Glomerular visceral epithelial cell (primary cell): ENCODE data around the gene DLG1.

Experiments used
- DNase-seq: peaks from one replicate; pipeline ENCODE4 v3.0.0-alpha.2; 2016; ENCODE audit errors: extremely low spot score

The DLG1 gene

GRCh38 chr3:197317250-197317963 is 19.0 kb upstream of the DLG1 start:
- DNase-seq: peak; percentile 77

GRCh38 chr3:197312431-197312830 is 14.0 kb upstream of the DLG1 start:
- no peak for DNase-seq

GRCh38 chr3:197311591-197311990 is 13.2 kb upstream of the DLG1 start:
- no peak for DNase-seq

- peak; percentile 84 for DNase-seq
Measured at GRCh38 chr3:197309528-197310361, 11.3 kb upstream of the DLG1 start.

GRCh38 chr3:197308591-197308990 is 10.2 kb upstream of the DLG1 start:
- peak; percentile 58 for DNase-seq

GRCh38 chr3:197306374-197307086 is 8.1 kb upstream of the DLG1 start:
- DNase-seq: peak; percentile 87

GRCh38 chr3:197305854-197306253 is 7.4 kb upstream of the DLG1 start:
- peak; percentile 78 for DNase-seq

- no peak for DNase-seq
Measured at GRCh38 chr3:197303452-197303851, 5.0 kb upstream of the DLG1 start.

GRCh38 chr3:197302696-197303341 is 4.4 kb upstream of the DLG1 start:
- no peak for DNase-seq

- no peak for DNase-seq
Measured at GRCh38 chr3:197302033-197302432, 3.6 kb upstream of the DLG1 start.

GRCh38 chr3:197300361-197300760 is 1.9 kb upstream of the DLG1 start:
- DNase-seq: peak; percentile 62

- peak; percentile 77 for DNase-seq
Measured at GRCh38 chr3:197298945-197299854, 788 bp upstream of the DLG1 start.

GRCh38 chr3:197297476-197298340 is 704 bp downstream of the DLG1 start:
- DNase-seq: peak; percentile 93

GRCh38 chr3:197297002-197297401 is 1.4 kb downstream of the DLG1 start:
- no peak for DNase-seq

- no peak for DNase-seq
Measured at GRCh38 chr3:197296545-197296944, 1.9 kb downstream of the DLG1 start.

GRCh38 chr3:197295871-197296270 is 2.5 kb downstream of the DLG1 start:
- no peak for DNase-seq

GRCh38 chr3:197293605-197294237 is 4.7 kb downstream of the DLG1 start:
- DNase-seq: no peak

- no peak for DNase-seq
Measured at GRCh38 chr3:197292648-197293047, 5.8 kb downstream of the DLG1 start.

- DNase-seq: no peak
Measured at GRCh38 chr3:197292083-197292646, 6.2 kb downstream of the DLG1 start.
